RWPE2 (cell line): ENCODE data around the gene CD1B.
"Not testable (repeated sequence)": the region's sequence is repeated elsewhere in the genome, so short reads cannot be mapped to it uniquely, and the experiment has no call there.

Experiments
- ATAC-seq: fragments of 200-7000 bp; cut with Tn5 transposase; 3 replicates; pipeline ENCODE4 v1.9.1; 2021; ENCODE audit warnings: low read depth
- DNase-seq: peaks from one replicate; pipeline ENCODE4 v3.0.0-alpha.2; 2020; ENCODE audit warnings: low spot score
- H3K27ac ChIP-seq: fragments of 450-650 bp; 2 replicates; pipeline ENCODE4 v1.5.1; 2017; ENCODE audit warnings: mild to moderate bottlenecking; ENCODE audit not compliant: poor library complexity, severe bottlenecking
- H3K27me3 ChIP-seq: fragments of 250-450 bp; sonication (Bioruptor Pico); 2 replicates; pipeline ENCODE4 v1.5.1; 2021; ENCODE audit warnings: mild to moderate bottlenecking, moderate library complexity; ENCODE audit not compliant: insufficient read depth, poor library complexity, severe bottlenecking
- H3K36me3 ChIP-seq: fragments of 250-450 bp; sonication (Bioruptor Pico); 2 replicates; pipeline ENCODE4 v1.5.1; 2020; ENCODE audit warnings: low read depth, mild to moderate bottlenecking, moderate library complexity
- H3K4me1 ChIP-seq: fragments of 250-450 bp; sonication (Bioruptor Pico); 2 replicates; pipeline ENCODE4 v1.5.1; 2021; ENCODE audit warnings: mild to moderate bottlenecking, moderate library complexity; ENCODE audit not compliant: insufficient read depth, poor library complexity, severe bottlenecking
- H3K4me3 ChIP-seq: fragments of 250-450 bp; sonication (Bioruptor Pico); 2 replicates; pipeline ENCODE4 v1.5.1; 2021; ENCODE audit warnings: mild to moderate bottlenecking, moderate library complexity; ENCODE audit not compliant: severe bottlenecking
- H3K9me3 ChIP-seq: fragments of 250-450 bp; sonication (Bioruptor Pico); 2 replicates; pipeline ENCODE4 v1.5.1; 2021; ENCODE audit warnings: mild to moderate bottlenecking, moderate library complexity; ENCODE audit not compliant: severe bottlenecking
- TF ChIP-seq, protein P1 (sequence below): fragments of 450-650 bp; IDR thresholded peaks from one replicate; pipeline ENCODE4 v1.5.1; 2017; ENCODE audit warnings: mild to moderate bottlenecking, moderate library complexity; ENCODE audit not compliant: poor library complexity, severe bottlenecking

The CD1B gene

DNA sequence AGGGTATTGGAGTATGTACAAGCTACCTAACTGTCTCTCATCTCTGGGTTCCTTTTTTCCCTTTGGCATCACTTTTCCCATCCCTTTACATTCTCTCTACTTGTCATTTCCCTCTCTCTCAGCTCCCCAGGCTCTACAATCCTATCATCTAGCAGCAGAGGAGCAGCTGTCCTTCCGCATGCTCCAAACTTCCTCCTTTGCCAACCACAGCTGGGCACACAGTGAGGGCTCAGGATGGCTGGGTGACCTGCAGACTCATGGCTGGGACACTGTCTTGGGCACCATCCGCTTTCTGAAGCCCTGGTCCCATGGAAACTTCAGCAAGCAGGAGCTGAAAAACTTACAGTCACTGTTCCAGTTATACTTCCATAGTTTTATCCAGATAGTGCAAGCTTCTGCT, 22.9 kb upstream of the CD1B start:
- TF ChIP-seq, protein P1, sequence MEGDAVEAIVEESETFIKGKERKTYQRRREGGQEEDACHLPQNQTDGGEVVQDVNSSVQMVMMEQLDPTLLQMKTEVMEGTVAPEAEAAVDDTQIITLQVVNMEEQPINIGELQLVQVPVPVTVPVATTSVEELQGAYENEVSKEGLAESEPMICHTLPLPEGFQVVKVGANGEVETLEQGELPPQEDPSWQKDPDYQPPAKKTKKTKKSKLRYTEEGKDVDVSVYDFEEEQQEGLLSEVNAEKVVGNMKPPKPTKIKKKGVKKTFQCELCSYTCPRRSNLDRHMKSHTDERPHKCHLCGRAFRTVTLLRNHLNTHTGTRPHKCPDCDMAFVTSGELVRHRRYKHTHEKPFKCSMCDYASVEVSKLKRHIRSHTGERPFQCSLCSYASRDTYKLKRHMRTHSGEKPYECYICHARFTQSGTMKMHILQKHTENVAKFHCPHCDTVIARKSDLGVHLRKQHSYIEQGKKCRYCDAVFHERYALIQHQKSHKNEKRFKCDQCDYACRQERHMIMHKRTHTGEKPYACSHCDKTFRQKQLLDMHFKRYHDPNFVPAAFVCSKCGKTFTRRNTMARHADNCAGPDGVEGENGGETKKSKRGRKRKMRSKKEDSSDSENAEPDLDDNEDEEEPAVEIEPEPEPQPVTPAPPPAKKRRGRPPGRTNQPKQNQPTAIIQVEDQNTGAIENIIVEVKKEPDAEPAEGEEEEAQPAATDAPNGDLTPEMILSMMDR: no peak
- Histone ChIP-seq H3K9me3 (no peaks in the 10 kb centered on the region), H3K4me1 (no peaks in the 10 kb centered on the region), H3K4me3 (no peak overlapping the region), H3K36me3 (no peaks in the 10 kb centered on the region), H3K27ac (no peak overlapping the region), H3K27me3 (no peaks in the 10 kb centered on the region)
- ATAC-seq: no peak
- no peak for DNase-seq

DNA sequence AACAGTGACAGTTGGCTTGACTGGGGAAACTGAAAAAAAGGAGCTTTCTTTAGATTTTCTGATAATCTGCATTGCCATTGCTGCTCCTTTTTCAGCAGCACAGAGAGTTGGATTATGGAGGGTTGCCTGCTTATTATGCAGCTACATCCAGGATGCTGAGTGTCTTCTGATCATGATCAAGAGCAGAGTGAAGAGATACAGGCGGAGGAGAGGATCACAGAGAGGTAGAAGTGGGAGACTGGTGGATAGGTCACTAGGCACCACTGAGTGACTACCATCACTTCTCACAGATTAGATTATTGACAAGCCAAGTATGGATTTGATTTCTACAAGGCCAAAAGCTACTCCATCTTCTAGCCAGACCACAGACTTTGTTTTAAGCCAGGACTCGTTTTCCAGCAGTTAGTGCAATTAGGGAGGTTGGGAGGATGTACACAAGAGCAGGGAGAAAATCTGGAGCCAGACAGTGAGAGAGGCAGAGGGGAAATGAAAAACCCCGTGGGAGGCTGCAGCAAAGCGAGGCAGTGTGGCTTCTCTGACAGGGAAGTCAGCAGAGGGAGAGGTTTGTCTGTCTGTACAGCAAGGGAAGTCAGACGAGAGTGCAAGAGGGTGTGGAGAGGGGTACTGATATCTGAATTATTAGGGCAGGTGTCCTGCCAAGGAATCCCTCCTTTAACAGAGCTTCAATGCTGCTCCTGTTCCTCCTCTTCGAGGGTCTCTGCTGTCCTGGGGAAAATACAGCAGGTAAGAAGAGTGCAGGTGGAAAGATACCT, 22.2 kb upstream of the CD1B start, which contains the start of gene CD1E:
TSS of gene CD1E (plus strand) at position 592 of the 773 bp plus-strand sequence. CDS start at position 687, 95 bp downstream.
- Histone ChIP-seq H3K27ac (no peak within 1 kb of the TSS), H3K4me1 (no peaks in the 10 kb centered on the region), H3K9me3 (no peaks in the 10 kb centered on the region), H3K36me3 (no peaks in the 10 kb centered on the region), H3K4me3 (no peak within 1 kb of the TSS), H3K27me3 (no peaks in the 10 kb centered on the region)
- DNase-seq (no peak), ATAC-seq (no peak)
- TF ChIP-seq, protein P1: no peak

DNA sequence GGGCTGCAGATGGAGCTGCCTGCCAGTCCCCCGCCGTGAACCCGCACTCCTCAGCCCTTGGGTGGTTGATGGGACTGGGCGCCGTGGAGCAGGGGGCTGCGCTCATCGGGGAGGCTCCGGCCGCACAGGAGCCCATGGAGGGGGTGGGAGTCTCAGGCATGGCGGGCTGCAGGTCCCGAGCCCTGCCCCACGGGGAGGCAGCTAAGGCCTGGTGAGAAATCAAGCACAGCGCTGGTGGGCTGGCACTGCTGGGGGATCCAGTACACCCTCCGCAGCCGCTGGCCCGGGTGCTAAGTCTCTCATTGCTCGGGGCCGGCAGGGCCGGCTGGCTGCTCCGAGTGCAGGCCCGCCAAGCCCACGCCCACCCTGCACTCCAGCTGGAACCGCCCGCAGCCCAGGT, 17.6 kb upstream of the CD1B start:
- DNase-seq, ATAC-seq: not testable (repeated sequence)

DNA sequence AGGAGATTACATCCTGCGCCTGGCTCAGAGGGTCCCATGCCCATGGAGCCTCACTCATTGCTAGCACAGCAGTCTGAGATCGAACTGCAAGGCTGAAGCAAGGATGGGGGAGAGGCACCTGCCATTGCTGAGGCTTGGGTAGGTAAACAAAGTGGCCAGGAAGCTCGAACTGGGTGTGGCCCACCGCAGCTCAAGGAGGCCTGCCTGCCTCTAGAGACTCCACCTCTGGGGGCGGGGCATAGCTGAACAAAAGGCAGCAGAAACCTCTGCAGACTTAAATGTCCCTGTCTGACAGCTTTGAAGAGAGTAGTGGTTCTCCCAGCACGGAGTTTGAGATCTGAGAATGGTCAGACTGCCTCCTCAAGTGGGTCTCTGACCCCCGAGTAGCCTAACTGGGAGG, 5.1 kb upstream of the CD1B start:
- H3K27me3 ChIP-seq, ATAC-seq, H3K9me3 ChIP-seq, H3K27ac ChIP-seq, DNase-seq, H3K36me3 ChIP-seq, H3K4me1 ChIP-seq, H3K4me3 ChIP-seq: not testable (repeated sequence)

More for the DNA sequence above, 17.6 kb upstream of the CD1B start:
- not testable (repeated sequence) for H3K4me3 ChIP-seq, H3K36me3 ChIP-seq, H3K9me3 ChIP-seq, H3K27ac ChIP-seq, H3K4me1 ChIP-seq, H3K27me3 ChIP-seq

DNA sequence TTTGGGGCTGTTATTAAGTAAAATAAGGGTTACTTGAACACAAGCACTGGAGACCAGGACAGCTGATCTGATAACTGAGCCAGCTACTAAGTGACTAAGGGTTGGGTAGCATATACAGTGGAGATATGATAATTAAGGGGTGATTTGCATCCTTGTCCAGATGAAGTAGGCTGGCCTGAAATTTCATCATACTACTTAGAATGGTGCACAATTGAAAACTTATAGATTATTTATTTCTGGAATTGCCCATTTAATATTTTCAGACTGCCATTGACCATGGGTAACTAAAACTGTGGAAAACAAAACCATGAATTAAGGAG, 3.8 kb upstream of the CD1B start:
- Histone ChIP-seq H3K4me3 (no peak overlapping the region), H3K36me3 (no peaks in the 10 kb centered on the region), H3K27me3 (no peaks in the 10 kb centered on the region), H3K4me1 (no peaks in the 10 kb centered on the region), H3K27ac (no peak overlapping the region), H3K9me3 (no peaks in the 10 kb centered on the region)
- ATAC-seq: no peak
- TF ChIP-seq, protein P1: no peak
- DNase-seq: no peak

DNA sequence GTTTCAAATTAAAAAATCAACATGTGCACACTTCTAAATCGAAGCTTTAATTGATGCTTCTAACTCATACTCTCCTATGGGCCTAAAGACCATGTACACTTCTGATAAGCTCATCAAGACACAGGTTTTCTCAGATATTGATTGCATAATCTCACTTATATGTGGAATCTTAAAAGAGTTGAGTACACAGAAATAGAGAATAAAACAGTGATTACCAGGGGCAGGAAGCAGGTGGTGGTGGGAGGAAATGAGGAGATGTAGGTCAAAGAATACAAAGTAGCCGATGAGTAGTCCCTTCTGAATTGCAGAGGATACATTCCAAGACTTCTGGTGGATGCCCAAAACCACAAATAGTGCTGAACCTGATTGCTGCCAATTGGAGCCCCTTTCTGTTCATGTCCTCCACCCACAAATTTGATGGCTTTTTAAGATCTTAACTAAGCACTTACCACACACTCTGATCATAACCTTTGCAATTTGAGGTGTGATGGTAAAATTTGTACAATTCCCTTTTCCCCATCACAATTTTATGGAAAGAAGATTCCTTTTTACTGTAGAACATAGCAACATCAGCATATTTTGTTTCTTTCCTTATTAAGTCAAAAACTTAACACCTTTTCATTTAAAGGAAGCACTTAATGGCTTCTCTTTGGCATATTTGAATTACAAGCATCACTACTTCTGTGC, 3.3 kb upstream of the CD1B start:
- no peaks in the 10 kb centered on the region for H3K27me3 ChIP-seq
- no peak for ATAC-seq
- DNase-seq: no peak
- no peak overlapping the region for H3K27ac ChIP-seq
- H3K36me3 ChIP-seq: no peaks in the 10 kb centered on the region
- H3K4me3 ChIP-seq: no peak overlapping the region
- H3K9me3 ChIP-seq: no peaks in the 10 kb centered on the region
- TF ChIP-seq, protein P1: no peak
- H3K4me1 ChIP-seq: no peaks in the 10 kb centered on the region
